ENCODE results near the gene ARHGAP44.

Gene ARHGAP44

DNA sequence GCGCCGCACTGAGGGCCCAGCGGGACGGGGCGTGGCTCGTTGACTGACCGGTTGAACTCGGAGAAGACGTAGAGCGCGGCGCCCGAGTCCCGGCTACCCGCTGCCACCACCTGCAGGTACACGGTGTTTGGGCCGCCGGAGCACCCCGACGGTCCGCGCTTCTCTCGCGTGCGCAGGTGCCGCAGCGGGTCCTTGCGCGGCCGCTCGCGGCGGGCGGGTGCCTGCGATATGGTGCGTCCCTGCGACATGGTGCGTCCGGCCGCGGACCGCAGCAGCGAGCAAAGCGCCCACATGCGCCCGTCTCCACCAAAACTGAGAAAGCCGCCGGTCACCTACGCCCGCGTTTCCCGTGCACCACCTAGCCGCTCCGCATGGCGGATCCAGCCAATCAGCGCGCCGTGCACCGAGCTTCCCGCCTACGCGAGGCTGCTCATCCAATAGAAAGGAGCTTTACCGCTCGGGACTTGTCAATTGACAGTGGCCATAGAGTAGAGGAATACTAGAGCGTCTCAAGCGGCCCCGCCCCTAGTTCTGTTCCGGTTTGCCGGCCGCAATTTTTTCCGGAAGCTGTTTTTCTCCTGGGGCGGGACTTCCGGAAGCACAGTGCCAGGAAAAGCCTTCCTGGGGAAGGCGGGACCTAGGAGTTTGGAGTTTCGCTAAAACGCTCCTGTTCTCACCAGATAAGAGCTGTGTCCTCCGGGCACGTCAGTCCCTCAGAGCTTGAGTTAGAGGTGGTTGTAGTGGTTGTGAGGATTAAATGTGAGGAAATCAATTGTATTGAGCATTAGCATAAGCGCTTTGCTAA, 228.6 kb downstream of the ARHGAP44 start, which contains the start of gene ELAC2:
Gene ELAC2, minus strand, starts transcription at position 373 of the 805 bp plus-strand sequence. Its CDS starts 80 bp downstream, at position 293.
- Histone ChIP-seq H2AFZ (ENCODE audit: low read depth, low read length) (peak within 1 kb of the TSS; percentile 94), H3K9me3 (ENCODE audit: low read length) (no peaks in the 10 kb centered on the region), H3K4me3 (ENCODE audit: low read length) (peak within 1 kb of the TSS; percentile 75), H3K27me3 (ENCODE audit: insufficient read depth, low read length) (no peaks in the 10 kb centered on the region), H3K36me3 (ENCODE audit: insufficient read depth, low read length) (peaks cover 33% of the 10 kb centered on the region), H3K4me1 (ENCODE audit: insufficient read depth, low read length) (peaks cover 8% of the 10 kb centered on the region)

- Histone ChIP-seq H2AFZ (ENCODE audit: low read depth, low read length) (peak overlapping the region; percentile 6), H3K4me3 (ENCODE audit: low read length) (no peak overlapping the region), H3K36me3 (ENCODE audit: insufficient read depth, low read length) (no peaks in the 10 kb centered on the region), H3K4me1 (ENCODE audit: insufficient read depth, low read length) (peaks cover 2% of the 10 kb centered on the region), H3K9me3 (ENCODE audit: low read length) (no peaks in the 10 kb centered on the region), H3K27me3 (ENCODE audit: insufficient read depth, low read length) (no peaks in the 10 kb centered on the region)
These were observed 234.7 kb downstream of the ARHGAP44 start for GRCh38 chr17:13024016-13024415.

- Histone ChIP-seq H3K9me3 (ENCODE audit: low read length) (no peaks in the 10 kb centered on the region), H3K4me3 (ENCODE audit: low read length) (peak overlapping the region; percentile 20), H3K36me3 (ENCODE audit: insufficient read depth, low read length) (no peaks in the 10 kb centered on the region), H3K27me3 (ENCODE audit: insufficient read depth, low read length) (no peaks in the 10 kb centered on the region), H3K4me1 (ENCODE audit: insufficient read depth, low read length) (peaks cover 2% of the 10 kb centered on the region), H2AFZ (ENCODE audit: low read depth, low read length) (no peak overlapping the region)
These were observed 235.4 kb downstream of the ARHGAP44 start for GRCh38 chr17:13024526-13025257.

- H3K36me3 ChIP-seq (ENCODE audit: insufficient read depth, low read length), result no peaks in the 10 kb centered on the region
- H3K27me3 ChIP-seq (ENCODE audit: insufficient read depth, low read length), result no peaks in the 10 kb centered on the region
- no peaks in the 10 kb centered on the region for H3K9me3 ChIP-seq (ENCODE audit: low read length)
- H3K4me1 ChIP-seq (ENCODE audit: insufficient read depth, low read length), result peaks cover 2% of the 10 kb centered on the region
- no peak overlapping the region for H2AFZ ChIP-seq (ENCODE audit: low read depth, low read length)
- no peak overlapping the region for H3K4me3 ChIP-seq (ENCODE audit: low read length)
These were observed 235.9 kb downstream of the ARHGAP44 start for GRCh38 chr17:13025258-13025627.

DNA sequence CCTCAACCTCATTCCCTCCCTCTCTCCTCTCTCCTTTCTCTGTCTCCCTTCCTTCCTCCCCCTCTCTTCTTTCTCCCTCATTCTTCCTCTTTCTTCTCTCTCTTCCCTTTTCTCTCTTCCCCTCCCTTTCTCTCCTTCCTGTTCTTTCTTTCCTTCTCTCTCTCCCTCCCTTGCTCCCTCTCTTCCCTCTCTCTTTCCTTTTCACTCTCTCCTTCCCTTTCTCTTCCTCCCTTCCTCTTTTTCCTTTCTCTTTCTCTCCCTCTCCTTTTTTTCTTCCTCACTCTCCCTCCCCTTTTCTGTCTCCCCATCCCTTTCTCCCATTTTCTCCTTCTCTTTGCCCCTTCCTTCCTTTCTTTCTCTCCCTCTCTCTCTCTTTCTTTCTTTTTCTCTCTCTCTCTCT, 236.4 kb downstream of the ARHGAP44 start:
- H3K36me3 ChIP-seq (ENCODE audit: insufficient read depth, low read length), result no peaks in the 10 kb centered on the region
- no peak overlapping the region for H2AFZ ChIP-seq (ENCODE audit: low read depth, low read length)
- no peak overlapping the region for H3K4me3 ChIP-seq (ENCODE audit: low read length)
- H3K9me3 ChIP-seq (ENCODE audit: low read length), result no peaks in the 10 kb centered on the region
- H3K4me1 ChIP-seq (ENCODE audit: insufficient read depth, low read length), result peaks cover 2% of the 10 kb centered on the region
- no peaks in the 10 kb centered on the region for H3K27me3 ChIP-seq (ENCODE audit: insufficient read depth, low read length)

DNA sequence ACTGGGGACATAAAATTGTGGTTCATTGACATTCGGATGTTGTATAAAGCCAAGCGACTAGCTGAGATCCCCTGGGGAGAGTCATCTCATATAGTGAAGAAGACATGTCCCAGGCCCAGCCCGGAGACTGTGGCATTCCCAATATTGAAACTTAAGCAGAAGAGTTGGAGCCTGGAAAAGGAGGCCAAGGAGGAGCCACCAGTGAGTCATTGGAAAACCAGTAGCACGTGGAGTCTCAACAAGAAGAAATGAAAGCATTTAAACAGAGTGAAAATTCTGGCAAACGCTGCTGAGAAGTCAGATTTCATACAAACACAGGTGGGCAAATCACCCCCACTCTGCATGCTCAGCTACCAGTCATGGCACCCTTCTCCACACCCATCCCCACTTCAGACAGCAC, 237.9 kb downstream of the ARHGAP44 start:
- H3K9me3 ChIP-seq (ENCODE audit: low read length), result no peaks in the 10 kb centered on the region
- H3K4me1 ChIP-seq (ENCODE audit: insufficient read depth, low read length), result peaks cover 2% of the 10 kb centered on the region
- no peaks in the 10 kb centered on the region for H3K27me3 ChIP-seq (ENCODE audit: insufficient read depth, low read length)

DNA sequence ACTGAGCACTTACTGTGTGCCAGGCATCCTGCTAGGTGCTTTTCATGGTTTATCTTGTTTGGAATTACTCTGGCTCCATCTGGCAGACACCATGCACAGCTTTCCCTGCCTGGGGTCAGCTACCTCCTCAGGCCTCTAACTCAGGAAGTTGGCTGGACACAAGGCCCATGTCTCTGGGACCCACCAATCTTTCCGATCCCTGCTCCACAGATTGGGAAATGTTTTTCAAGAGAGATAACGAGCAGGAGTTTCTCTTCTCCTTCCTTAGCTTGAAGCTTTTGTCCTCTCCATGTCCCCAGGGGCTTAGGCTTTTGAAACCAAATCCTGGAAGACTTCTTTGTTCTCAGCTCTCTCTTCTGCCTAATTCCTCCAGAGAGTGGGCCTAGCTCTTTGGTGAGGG, 240.0 kb downstream of the ARHGAP44 start:
- H3K4me3 ChIP-seq (ENCODE audit: low read length), result no peak overlapping the region

More for the DNA sequence above, 237.9 kb downstream of the ARHGAP44 start:
- H3K36me3 ChIP-seq (ENCODE audit: insufficient read depth, low read length), result no peaks in the 10 kb centered on the region
- H2AFZ ChIP-seq (ENCODE audit: low read depth, low read length), result no peak overlapping the region
- no peak overlapping the region for H3K4me3 ChIP-seq (ENCODE audit: low read length)

GRCh38 chr17:13030056-13030455, 240.8 kb downstream of the ARHGAP44 start:
- H3K4me1 ChIP-seq (ENCODE audit: insufficient read depth, low read length), result no peaks in the 10 kb centered on the region
- no peak overlapping the region for H3K4me3 ChIP-seq (ENCODE audit: low read length)
- H3K9me3 ChIP-seq (ENCODE audit: low read length), result no peaks in the 10 kb centered on the region
- H3K36me3 ChIP-seq (ENCODE audit: insufficient read depth, low read length), result no peaks in the 10 kb centered on the region
- no peaks in the 10 kb centered on the region for H3K27me3 ChIP-seq (ENCODE audit: insufficient read depth, low read length)
- H2AFZ ChIP-seq (ENCODE audit: low read depth, low read length), result no peak overlapping the region

More for the DNA sequence above, 240.0 kb downstream of the ARHGAP44 start:
- no peak overlapping the region for H2AFZ ChIP-seq (ENCODE audit: low read depth, low read length)
- no peaks in the 10 kb centered on the region for H3K27me3 ChIP-seq (ENCODE audit: insufficient read depth, low read length)
- H3K36me3 ChIP-seq (ENCODE audit: insufficient read depth, low read length), result no peaks in the 10 kb centered on the region
- H3K9me3 ChIP-seq (ENCODE audit: low read length), result no peaks in the 10 kb centered on the region
- H3K4me1 ChIP-seq (ENCODE audit: insufficient read depth, low read length), result peaks cover under 1% of the 10 kb centered on the region

- Histone ChIP-seq H3K4me1 (ENCODE audit: insufficient read depth, low read length) (no peaks in the 10 kb centered on the region), H3K4me3 (ENCODE audit: low read length) (no peak overlapping the region), H2AFZ (ENCODE audit: low read depth, low read length) (no peak overlapping the region), H3K9me3 (ENCODE audit: low read length) (no peaks in the 10 kb centered on the region), H3K27me3 (ENCODE audit: insufficient read depth, low read length) (no peaks in the 10 kb centered on the region), H3K36me3 (ENCODE audit: insufficient read depth, low read length) (no peaks in the 10 kb centered on the region)
These were observed 241.4 kb downstream of the ARHGAP44 start for GRCh38 chr17:13030459-13031300.

GRCh38 chr17:13031718-13032350, 242.5 kb downstream of the ARHGAP44 start:
- H3K27me3 ChIP-seq (ENCODE audit: insufficient read depth, low read length), result no peaks in the 10 kb centered on the region
- no peaks in the 10 kb centered on the region for H3K9me3 ChIP-seq (ENCODE audit: low read length)
- H2AFZ ChIP-seq (ENCODE audit: low read depth, low read length), result no peak overlapping the region
- H3K4me1 ChIP-seq (ENCODE audit: insufficient read depth, low read length), result no peaks in the 10 kb centered on the region
- H3K4me3 ChIP-seq (ENCODE audit: low read length), result no peak overlapping the region
- no peaks in the 10 kb centered on the region for H3K36me3 ChIP-seq (ENCODE audit: insufficient read depth, low read length)

DNA sequence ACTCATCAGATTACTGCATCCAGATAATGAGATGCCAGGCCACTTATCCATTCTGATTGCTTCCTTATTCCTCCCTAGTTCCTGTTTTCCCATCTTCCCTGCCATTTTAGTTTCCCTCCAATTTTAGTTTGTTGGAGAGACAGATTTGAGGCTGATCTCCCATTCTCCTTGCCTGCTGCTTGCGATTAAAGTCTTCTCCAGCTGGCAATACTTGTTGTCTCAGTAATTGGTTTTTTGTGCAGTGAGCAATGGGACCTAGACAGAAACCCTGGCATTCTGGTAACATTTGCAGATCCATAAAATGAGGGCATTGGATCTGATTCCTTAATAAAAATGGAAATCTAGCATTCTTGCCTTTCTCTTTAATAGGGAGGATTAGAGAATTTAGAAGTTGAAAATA, 246.1 kb downstream of the ARHGAP44 start:
- H3K4me3 ChIP-seq (ENCODE audit: low read length), result no peak overlapping the region
- no peaks in the 10 kb centered on the region for H3K36me3 ChIP-seq (ENCODE audit: insufficient read depth, low read length)
- H3K4me1 ChIP-seq (ENCODE audit: insufficient read depth, low read length), result no peaks in the 10 kb centered on the region
- H3K9me3 ChIP-seq (ENCODE audit: low read length), result no peaks in the 10 kb centered on the region
- no peak overlapping the region for H2AFZ ChIP-seq (ENCODE audit: low read depth, low read length)
- H3K27me3 ChIP-seq (ENCODE audit: insufficient read depth, low read length), result no peaks in the 10 kb centered on the region

- Histone ChIP-seq H3K36me3 (ENCODE audit: insufficient read depth, low read length) (no peaks in the 10 kb centered on the region), H3K27me3 (ENCODE audit: insufficient read depth, low read length) (no peaks in the 10 kb centered on the region), H3K4me3 (ENCODE audit: low read length) (no peak overlapping the region), H3K9me3 (ENCODE audit: low read length) (no peaks in the 10 kb centered on the region), H2AFZ (ENCODE audit: low read depth, low read length) (no peak overlapping the region), H3K4me1 (ENCODE audit: insufficient read depth, low read length) (no peaks in the 10 kb centered on the region)
These were observed 247.5 kb downstream of the ARHGAP44 start for GRCh38 chr17:13036751-13037150.
